SK-N-SH treated with all-trans-retinoic acid at 6 μM for 48 hours (cell line): ENCODE results near the gene CCDC122.
"Not testable (repeated sequence)": the region's sequence is repeated elsewhere in the genome, so short reads cannot be mapped to it uniquely, and the experiment has no call there.

ENCODE experiments used
- ESRRG ChIP-seq: fragments of 250-450 bp; sonication (Bioruptor Pico); IDR thresholded peaks from 2 replicates; pipeline ENCODE4 v1.6.1; 2021; ENCODE audit warnings: mild to moderate bottlenecking
- ISL1 ChIP-seq: fragments of 250-450 bp; sonication (Bioruptor Pico); IDR thresholded peaks from 2 replicates; pipeline ENCODE4 v2.1.2; 2022; ENCODE audit warnings: mild to moderate bottlenecking, moderate library complexity
- PATZ1 ChIP-seq: fragments of 250-450 bp; sonication (Bioruptor Pico); IDR thresholded peaks from 2 replicates; pipeline ENCODE4 v1.8.0; 2020; ENCODE audit warnings: mild to moderate bottlenecking, moderate library complexity, borderline replicate concordance
- RARB ChIP-seq: fragments of 250-450 bp; sonication (Bioruptor Pico); IDR thresholded peaks from 2 replicates; pipeline ENCODE4 v1.8.0; 2021; ENCODE audit warnings: mild to moderate bottlenecking, moderate library complexity
- TOX ChIP-seq: fragments of 250-450 bp; sonication (Bioruptor Pico); IDR thresholded peaks from 2 replicates; pipeline ENCODE4 v1.8.0; 2021; ENCODE audit warnings: mild to moderate bottlenecking, moderate library complexity, borderline replicate concordance
- ZC3H10 ChIP-seq: fragments of 250-450 bp; sonication (Bioruptor Pico); IDR thresholded peaks from 2 replicates; pipeline ENCODE4 v1.5.1; 2021; ENCODE audit warnings: mild to moderate bottlenecking, moderate library complexity
- ZFP3 ChIP-seq: fragments of 250-450 bp; sonication (Bioruptor Pico); IDR thresholded peaks from 2 replicates; pipeline ENCODE4 v1.5.0; 2020; ENCODE audit warnings: mild to moderate bottlenecking, moderate library complexity
- ZNF565 ChIP-seq: fragments of 450-650 bp; formaldehyde crosslinking; conservative IDR thresholded peaks from 2 replicates; pipeline ENCODE4 v1.5.0; 2020; ENCODE audit warnings: low read depth, mild to moderate bottlenecking, moderate library complexity
- ZNF70 ChIP-seq: fragments of 450-650 bp; formaldehyde crosslinking; IDR thresholded peaks from 2 replicates; pipeline ENCODE4 v1.5.0; 2020; ENCODE audit warnings: mild to moderate bottlenecking, moderate library complexity
- TF ChIP-seq, protein P1 (sequence below): fragments of 250-450 bp; sonication (Bioruptor Pico); IDR thresholded peaks from 2 replicates; pipeline ENCODE4 v1.5.1; 2020; ENCODE audit warnings: low read depth, mild to moderate bottlenecking, moderate library complexity

DNA sequence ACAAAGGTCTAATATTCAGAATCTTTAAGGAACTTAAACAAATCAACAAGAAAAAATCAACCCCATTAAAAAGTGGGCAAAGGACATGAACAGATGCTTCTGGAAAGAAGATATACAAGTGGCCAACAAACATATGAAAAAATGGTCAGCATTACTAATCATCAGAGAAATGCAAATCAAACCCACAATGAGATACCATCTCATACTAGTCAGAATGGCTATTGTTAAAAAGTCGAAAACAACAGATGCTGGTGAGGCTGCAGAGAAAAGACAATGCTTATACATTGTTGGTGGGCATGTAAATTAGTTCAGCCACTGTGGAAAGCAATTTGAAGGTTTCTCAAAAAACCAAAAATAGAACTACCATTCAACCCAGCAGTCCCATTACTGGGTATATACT lies 54.9 kb downstream of the CCDC122 start:
- not testable (repeated sequence) for TF ChIP-seq ISL1 (CRISPR knock-in tag); ZNF565 (CRISPR knock-in tag); TOX (CRISPR knock-in tag); RARB (CRISPR knock-in tag); ZC3H10 (CRISPR knock-in tag); PATZ1; ZFP3 (CRISPR knock-in tag); ESRRG (CRISPR knock-in tag); ZNF70
- TF ChIP-seq, protein P1, sequence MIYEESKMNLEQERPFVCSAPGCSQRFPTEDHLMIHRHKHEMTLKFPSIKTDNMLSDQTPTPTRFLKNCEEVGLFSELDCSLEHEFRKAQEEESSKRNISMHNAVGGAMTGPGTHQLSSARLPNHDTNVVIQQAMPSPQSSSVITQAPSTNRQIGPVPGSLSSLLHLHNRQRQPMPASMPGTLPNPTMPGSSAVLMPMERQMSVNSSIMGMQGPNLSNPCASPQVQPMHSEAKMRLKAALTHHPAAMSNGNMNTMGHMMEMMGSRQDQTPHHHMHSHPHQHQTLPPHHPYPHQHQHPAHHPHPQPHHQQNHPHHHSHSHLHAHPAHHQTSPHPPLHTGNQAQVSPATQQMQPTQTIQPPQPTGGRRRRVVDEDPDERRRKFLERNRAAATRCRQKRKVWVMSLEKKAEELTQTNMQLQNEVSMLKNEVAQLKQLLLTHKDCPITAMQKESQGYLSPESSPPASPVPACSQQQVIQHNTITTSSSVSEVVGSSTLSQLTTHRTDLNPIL: not testable (repeated sequence)
